NCI-H2196 treated with DMSO at 0.1 percent for 48 hours (cell line): ENCODE data around the gene EIF2S3B.
"Not testable (repeated sequence)": the region's sequence is repeated elsewhere in the genome, so short reads cannot be mapped to it uniquely, and the experiment has no call there.

ENCODE experiments used
- DNase-seq: peaks from one replicate; lab custom pipeline; 2025; ENCODE audit not compliant: unreplicated experiment; lab: John Stamatoyannopoulos, UW

The EIF2S3B gene

GRCh38 chr12:10505620-10506019 is at the start of gene EIF2S3B:
Gene EIF2S3B (plus strand): TSS chr12:10505890. CDS start chr12:10505903, 13 bp downstream.
- DNase-seq = no peak

GRCh38 chr12:10456856-10457255 is 48.8 kb upstream of the EIF2S3B start:
- no peak for DNase-seq

GRCh38 chr12:10457760-10458159 is 47.9 kb upstream of the EIF2S3B start:
- no peak for DNase-seq

- DNase-seq = no peak
Observed at GRCh38 chr12:10466311-10466710, 39.4 kb upstream of the EIF2S3B start.

- DNase-seq = no peak
Observed at GRCh38 chr12:10469701-10470100, 36.0 kb upstream of the EIF2S3B start.

GRCh38 chr12:10472808-10473207 is 32.9 kb upstream of the EIF2S3B start:
- not testable (repeated sequence) for DNase-seq

GRCh38 chr12:10481901-10482300 is 23.8 kb upstream of the EIF2S3B start:
- not testable (repeated sequence) for DNase-seq

GRCh38 chr12:10487328-10487727 is 18.4 kb upstream of the EIF2S3B start:
- not testable (repeated sequence) for DNase-seq

- no peak for DNase-seq
Observed at GRCh38 chr12:10491766-10492165, 13.9 kb upstream of the EIF2S3B start.

GRCh38 chr12:10497602-10498001 is 8.1 kb upstream of the EIF2S3B start:
- no peak for DNase-seq

- no peak for DNase-seq
Observed at GRCh38 chr12:10498042-10498441, 7.6 kb upstream of the EIF2S3B start.

- DNase-seq = no peak
Observed at GRCh38 chr12:10501030-10501429, 4.7 kb upstream of the EIF2S3B start.

GRCh38 chr12:10503460-10503859 is 2.2 kb upstream of the EIF2S3B start:
- DNase-seq = no peak

GRCh38 chr12:10511756-10512355 is 6.2 kb downstream of the EIF2S3B start:
- no peak for DNase-seq

- DNase-seq = no peak
Observed at GRCh38 chr12:10512798-10513197, 7.1 kb downstream of the EIF2S3B start.

- DNase-seq = no peak
Observed at GRCh38 chr12:10521555-10521954, 15.9 kb downstream of the EIF2S3B start.

GRCh38 chr12:10528174-10528953 is 22.7 kb downstream of the EIF2S3B start:
- DNase-seq = no peak

- no peak for DNase-seq
Observed at GRCh38 chr12:10529603-10530002, 23.9 kb downstream of the EIF2S3B start.

GRCh38 chr12:10537721-10538120 is 32.0 kb downstream of the EIF2S3B start:
- no peak for DNase-seq

GRCh38 chr12:10540776-10541205 is 35.1 kb downstream of the EIF2S3B start:
- no peak for DNase-seq

- no peak for DNase-seq
Observed at GRCh38 chr12:10543499-10543898, 37.8 kb downstream of the EIF2S3B start.

GRCh38 chr12:10551375-10551774 is 45.7 kb downstream of the EIF2S3B start:
- no peak for DNase-seq

- DNase-seq = no peak
Observed at GRCh38 chr12:10553148-10553547, 47.5 kb downstream of the EIF2S3B start.
